ENCODE measurements around the gene SUPT5H. TPM values are rescaled to one million over a fixed set of nuclear protein-coding genes. Genes with fewer than 3 reads are reported as not detected.

SUPT5H gene
- total RNA-seq, 3 donors from 2014 or later, result 74.3 to 115 (median 103) TPM

- DNase-seq (ENCODE audit: low spot score in 2 of 2), result no peak
- H3K36me3 ChIP-seq, result no peaks in the 10 kb centered on the region
- H3K9me3 ChIP-seq, result no peaks in the 10 kb centered on the region
- TF ChIP-seq CTCF (IDR thresholded peaks at IDR 0.05) (no peak), POLR2AphosphoS5 (IDR thresholded peaks at IDR 0.05) (no peak)
- H3K4me3 ChIP-seq, result peak within 1 kb of the TSS; percentile 6 to 65 (median 49)
- intact Hi-C loops (cut with DNase I; ENCODE audit: low total_unique reads), result loop anchor here (1.0 kb wide), 1 partner anchor 39 kb away; no protein-coding TSS in a partner anchor
- H3K27ac ChIP-seq, result no peak within 1 kb of the TSS
- peaks cover 0 to 2% of the 10 kb centered on the region in 2 donors for H3K4me1 ChIP-seq
- peaks cover 5 to 34% of the 10 kb centered on the region in 2 donors for H3K27me3 ChIP-seq
Observed at GRCh38 chr19:39514840-39515550, 69.6 kb downstream of the SUPT5H start, which contains the start of gene SELENOV. SELENOV (plus strand) TSS chr19:39515139; CDS start chr19:39515213, 74 bp downstream.

GRCh38 chr19:39515551-39516191, 70.3 kb downstream of the SUPT5H start:
- no peak for DNase-seq (ENCODE audit: low spot score in 2 of 2)
- Histone ChIP-seq H3K36me3 (no peaks in the 10 kb centered on the region), H3K27me3 (peaks cover 5 to 34% of the 10 kb centered on the region in 2 donors), H3K27ac (no peak overlapping the region), H3K4me3 (peak overlapping the region; percentile 6 to 65 (median 49)), H3K4me1 (peaks cover 0 to 2% of the 10 kb centered on the region in 2 donors), H3K9me3 (no peaks in the 10 kb centered on the region)
- TF ChIP-seq CTCF (IDR thresholded peaks at IDR 0.05) (no peak), POLR2AphosphoS5 (IDR thresholded peaks at IDR 0.05) (no peak), POLR2A (IDR thresholded peaks at IDR 0.05) (no peak)
- intact Hi-C loops (cut with DNase I; ENCODE audit: low total_unique reads), result no loop called here

GRCh38 chr19:39516270-39516669, 70.9 kb downstream of the SUPT5H start:
- no peak overlapping the region for H3K27ac ChIP-seq
- no peaks in the 10 kb centered on the region for H3K9me3 ChIP-seq
- H3K4me3 ChIP-seq, result peak overlapping the region in 1 of 3 donors; percentile 65
- DNase-seq (ENCODE audit: low spot score in 2 of 2), result no peak
- intact Hi-C loops (cut with DNase I; ENCODE audit: low total_unique reads), result no loop called here
- H3K36me3 ChIP-seq, result no peaks in the 10 kb centered on the region
- TF ChIP-seq POLR2AphosphoS5 (IDR thresholded peaks at IDR 0.05), result no peak
- no peak for TF ChIP-seq POLR2A (IDR thresholded peaks at IDR 0.05)
- TF ChIP-seq CTCF (IDR thresholded peaks at IDR 0.05), result no peak
- H3K27me3 ChIP-seq, result peaks cover 5 to 34% of the 10 kb centered on the region in 2 donors
- H3K4me1 ChIP-seq, result peaks cover 0 to 2% of the 10 kb centered on the region in 2 donors

- no peak for DNase-seq (ENCODE audit: low spot score in 2 of 2)
- Histone ChIP-seq H3K27me3 (peaks cover 5 to 32% of the 10 kb centered on the region in 2 donors), H3K36me3 (no peaks in the 10 kb centered on the region), H3K4me3 (no peak overlapping the region), H3K9me3 (no peaks in the 10 kb centered on the region), H3K27ac (no peak overlapping the region), H3K4me1 (peaks cover 0 to 2% of the 10 kb centered on the region in 2 donors)
- intact Hi-C loops (cut with DNase I; ENCODE audit: low total_unique reads), result no loop called here
- TF ChIP-seq POLR2A (IDR thresholded peaks at IDR 0.05) (no peak), CTCF (IDR thresholded peaks at IDR 0.05) (no peak), POLR2AphosphoS5 (IDR thresholded peaks at IDR 0.05) (no peak)
Observed at GRCh38 chr19:39517432-39517831, 72.0 kb downstream of the SUPT5H start.

- Histone ChIP-seq H3K27ac (no peak overlapping the region), H3K27me3 (peaks cover 5 to 27% of the 10 kb centered on the region in 2 donors), H3K36me3 (no peaks in the 10 kb centered on the region), H3K9me3 (no peaks in the 10 kb centered on the region), H3K4me3 (no peak overlapping the region), H3K4me1 (peaks cover 0 to 2% of the 10 kb centered on the region in 2 donors)
- no peak for DNase-seq (ENCODE audit: low spot score in 2 of 2)
- intact Hi-C loops (cut with DNase I; ENCODE audit: low total_unique reads), result no loop called here
- TF ChIP-seq POLR2AphosphoS5 (IDR thresholded peaks at IDR 0.05), result no peak
- TF ChIP-seq CTCF (IDR thresholded peaks at IDR 0.05), result no peak
- TF ChIP-seq POLR2A (IDR thresholded peaks at IDR 0.05), result no peak
Observed at GRCh38 chr19:39518458-39518857, 73.1 kb downstream of the SUPT5H start.

All from breast epithelium (tissue), 4 donors.